Esophagus squamous epithelium (tissue), 4 donors: ENCODE data around the gene KIAA1210.

Source experiments
- POLR2A ChIP-seq, 4 donors: fragments of 450-650 bp; IDR thresholded peaks; one replicate each; pipeline ENCODE4 v1.6.1; 2017; ENCODE audit warnings: antibody characterized with exemption in 4 of 4, mild to moderate bottlenecking in 4 of 4, moderate library complexity in 3 of 4
- TF ChIP-seq, protein P1 (sequence below), 6 experiments: fragments of 450-650 bp in 4 of 6; fragments of 200-600 bp in 2 of 6; sonication (generic) in 2 of 6; IDR thresholded peaks; one replicate each; pipeline ENCODE4 v1.5.1; 2016 to 2019; ENCODE audit warnings: antibody characterized with exemption in 6 of 6, mild to moderate bottlenecking in 4 of 6, moderate library complexity in 4 of 6

DNA sequence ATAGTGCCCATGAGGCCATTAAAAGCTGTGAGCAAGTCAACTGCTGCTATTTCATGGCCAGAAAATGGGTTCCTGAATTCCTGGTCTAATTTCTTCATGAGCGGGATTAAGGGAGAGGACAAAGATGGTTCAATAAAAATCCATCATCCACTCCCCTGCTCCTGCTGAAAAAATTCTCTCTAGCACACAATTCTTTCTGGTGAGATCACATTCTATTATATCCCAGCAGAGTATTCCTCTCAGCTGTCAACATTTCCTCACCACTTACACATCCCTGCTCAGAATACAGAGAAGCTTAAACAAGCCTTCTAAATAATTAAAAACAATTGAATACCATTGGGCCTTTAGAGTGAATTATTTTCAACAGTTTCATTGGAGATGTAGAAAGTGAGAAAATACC is 45.3 kb downstream of the KIAA1210 start:
- TF ChIP-seq POLR2A (IDR thresholded peaks at IDR 0.05): no peak
- TF ChIP-seq, protein P1, sequence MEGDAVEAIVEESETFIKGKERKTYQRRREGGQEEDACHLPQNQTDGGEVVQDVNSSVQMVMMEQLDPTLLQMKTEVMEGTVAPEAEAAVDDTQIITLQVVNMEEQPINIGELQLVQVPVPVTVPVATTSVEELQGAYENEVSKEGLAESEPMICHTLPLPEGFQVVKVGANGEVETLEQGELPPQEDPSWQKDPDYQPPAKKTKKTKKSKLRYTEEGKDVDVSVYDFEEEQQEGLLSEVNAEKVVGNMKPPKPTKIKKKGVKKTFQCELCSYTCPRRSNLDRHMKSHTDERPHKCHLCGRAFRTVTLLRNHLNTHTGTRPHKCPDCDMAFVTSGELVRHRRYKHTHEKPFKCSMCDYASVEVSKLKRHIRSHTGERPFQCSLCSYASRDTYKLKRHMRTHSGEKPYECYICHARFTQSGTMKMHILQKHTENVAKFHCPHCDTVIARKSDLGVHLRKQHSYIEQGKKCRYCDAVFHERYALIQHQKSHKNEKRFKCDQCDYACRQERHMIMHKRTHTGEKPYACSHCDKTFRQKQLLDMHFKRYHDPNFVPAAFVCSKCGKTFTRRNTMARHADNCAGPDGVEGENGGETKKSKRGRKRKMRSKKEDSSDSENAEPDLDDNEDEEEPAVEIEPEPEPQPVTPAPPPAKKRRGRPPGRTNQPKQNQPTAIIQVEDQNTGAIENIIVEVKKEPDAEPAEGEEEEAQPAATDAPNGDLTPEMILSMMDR (IDR thresholded peaks at IDR 0.05): no peak
